ENCODE data around the gene CENPVL2.
"Not testable (repeated sequence)": the region's sequence is repeated elsewhere in the genome, so short reads cannot be mapped to it uniquely, and the experiment has no call there.

CENPVL2 gene

DNA sequence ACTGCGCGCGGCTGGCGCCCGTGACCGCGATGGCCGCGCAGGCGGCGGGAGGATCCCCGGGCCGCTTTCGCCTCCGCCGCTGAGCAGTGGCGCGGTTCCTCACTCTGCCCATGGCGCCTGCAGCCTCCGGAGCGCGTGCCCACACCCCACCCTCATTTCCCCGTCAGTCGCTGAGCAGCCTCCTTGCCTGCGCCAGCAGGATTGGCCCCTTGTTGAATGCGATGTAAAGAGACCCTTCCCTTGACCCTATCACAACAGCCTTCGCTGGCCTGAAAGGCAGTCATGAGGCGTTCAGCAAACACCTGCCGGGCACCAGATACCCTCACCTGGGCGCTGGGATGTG lies at the start of gene CENPVL2:
Gene CENPVL2, minus strand, starts transcription at position 112 of the 343 bp plus-strand sequence. Its CDS starts 0 bp downstream, at position 112.
- not testable (repeated sequence) for DNase-seq

DNA sequence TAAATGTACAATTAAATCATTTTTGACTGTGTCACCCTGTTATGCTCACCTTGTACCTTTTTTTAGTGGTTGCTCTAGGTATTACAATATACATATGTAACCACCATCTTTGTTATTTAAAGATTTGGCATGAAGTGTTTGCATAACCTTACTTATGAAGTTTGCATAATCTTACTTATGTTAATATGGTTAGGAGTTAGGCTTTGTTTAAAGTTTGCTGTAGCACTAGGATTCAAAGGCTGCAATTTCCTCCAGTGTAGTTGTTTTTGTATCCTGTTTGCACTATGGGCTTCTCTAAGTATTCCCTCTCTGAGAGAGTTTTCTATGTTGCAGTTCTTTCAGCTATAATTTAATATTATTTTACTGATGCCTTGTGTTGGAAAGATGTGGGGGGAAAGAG lies 45.6 kb upstream of the CENPVL2 start:
- DNase-seq = no peak

DNA sequence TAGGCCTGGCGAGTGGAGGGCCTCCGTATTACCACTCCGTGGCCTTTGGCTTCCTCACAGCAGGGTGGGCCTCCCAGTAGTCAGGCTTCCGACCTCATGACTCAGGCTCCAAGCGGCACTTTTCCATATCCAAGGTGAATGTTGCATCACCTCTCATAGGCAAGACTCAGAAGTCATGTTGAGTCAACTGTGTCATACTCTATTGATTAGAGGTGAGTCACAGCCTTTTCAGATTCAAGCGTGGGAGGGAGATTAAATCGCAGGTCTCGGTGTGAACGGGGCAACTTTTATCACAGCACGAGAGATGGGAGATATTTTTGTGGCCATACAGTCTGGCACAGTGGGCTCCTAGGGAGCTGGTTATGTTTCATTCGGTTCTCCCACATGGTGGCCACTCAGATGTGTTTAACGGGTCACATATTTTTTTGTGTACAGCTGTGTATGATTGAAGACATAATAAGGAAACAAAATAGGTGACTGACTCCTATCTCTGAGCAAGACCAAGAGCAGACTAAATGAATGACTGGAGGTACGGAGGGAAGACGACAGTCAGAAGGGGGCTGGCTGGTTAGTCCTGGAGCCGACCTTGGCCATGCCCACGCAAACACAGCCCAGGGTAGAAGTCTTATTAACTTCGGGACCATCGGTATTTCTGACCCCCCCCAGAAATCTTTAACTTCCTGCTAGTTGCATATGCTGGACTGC lies 30.5 kb upstream of the CENPVL2 start:
- not testable (repeated sequence) for DNase-seq

DNA sequence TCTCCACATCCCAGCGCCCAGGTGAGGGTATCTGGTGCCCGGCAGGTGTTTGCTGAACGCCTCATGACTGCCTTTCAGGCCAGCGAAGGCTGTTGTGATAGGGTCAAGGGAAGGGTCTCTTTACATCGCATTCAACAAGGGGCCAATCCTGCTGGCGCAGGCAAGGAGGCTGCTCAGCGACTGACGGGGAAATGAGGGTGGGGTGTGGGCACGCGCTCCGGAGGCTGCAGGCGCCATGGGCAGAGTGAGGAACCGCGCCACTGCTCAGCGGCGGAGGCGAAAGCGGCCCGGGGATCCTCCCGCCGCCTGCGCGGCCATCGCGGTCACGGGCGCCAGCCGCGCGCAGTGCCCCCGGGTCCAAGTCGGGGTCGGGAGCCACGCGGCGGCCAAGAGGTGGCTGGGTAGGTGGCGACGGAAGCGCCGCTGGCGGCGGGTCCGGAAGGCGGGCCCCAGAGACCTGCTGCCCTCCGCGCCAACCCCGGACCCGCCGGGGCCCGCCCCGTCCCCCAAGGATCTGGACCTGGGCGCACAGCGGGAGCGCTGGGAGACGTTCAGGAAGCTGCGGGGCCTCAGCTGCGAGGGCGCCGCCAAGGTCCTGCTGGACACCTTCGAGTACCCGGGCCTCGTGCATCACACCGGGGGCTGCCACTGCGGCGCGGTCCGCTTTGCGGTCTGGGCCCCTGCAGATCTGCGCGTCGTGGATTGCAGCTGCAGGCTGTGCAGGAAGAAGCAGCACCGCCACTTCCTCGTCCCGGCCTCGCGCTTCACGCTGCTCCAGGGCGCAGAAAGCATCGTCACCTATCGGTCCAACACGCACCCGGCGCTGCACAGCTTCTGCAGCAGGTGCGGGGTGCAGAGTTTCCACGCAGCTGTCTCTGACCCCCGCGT lies 27.9 kb upstream of the CENPVL2 start, which contains the start of gene CENPVL1:
Gene CENPVL1, plus strand, starts transcription at position 236 of the 888 bp plus-strand sequence. Its CDS starts 0 bp downstream, at position 236.
- not testable (repeated sequence) for DNase-seq

DNA sequence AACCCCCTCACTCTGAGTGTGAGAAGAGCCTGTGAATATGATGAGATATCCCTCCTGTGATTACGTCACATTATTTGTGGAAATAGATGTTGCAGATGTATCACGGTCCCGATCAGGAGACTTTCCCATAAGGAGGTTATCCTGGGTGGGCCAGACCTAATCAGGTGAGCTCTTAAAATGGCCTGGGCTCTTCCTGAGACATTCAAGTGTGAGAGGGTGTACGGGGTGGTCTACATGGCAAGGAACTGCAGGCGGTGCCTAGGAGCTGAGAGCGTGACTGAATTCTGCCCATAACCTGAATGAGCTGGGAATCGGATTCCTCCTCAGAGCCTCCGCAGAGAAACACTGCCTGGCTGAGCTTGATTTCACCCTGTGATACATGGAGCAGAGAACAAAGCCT lies 14.8 kb upstream of the CENPVL2 start:
- no peak for DNase-seq

DNA sequence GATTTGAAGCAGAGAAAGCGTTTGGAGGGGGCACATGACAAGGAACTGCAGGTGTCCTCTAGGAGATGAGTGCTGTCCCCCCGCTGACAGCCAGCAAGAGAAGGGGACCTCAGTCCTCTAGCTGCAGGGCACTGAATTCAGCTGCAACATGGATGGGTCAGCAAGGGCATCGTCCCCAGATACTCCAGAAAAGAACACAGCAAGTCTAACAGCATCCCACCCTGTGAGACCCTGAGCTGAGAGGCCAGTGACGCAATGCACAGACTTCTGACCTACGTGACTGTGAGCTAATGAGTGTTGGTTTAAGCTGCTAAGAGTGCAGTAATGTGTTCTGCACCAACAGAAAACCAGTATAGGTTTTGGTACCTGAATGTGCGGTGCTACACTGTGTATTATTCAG lies 11.6 kb upstream of the CENPVL2 start:
- DNase-seq = no peak

DNA sequence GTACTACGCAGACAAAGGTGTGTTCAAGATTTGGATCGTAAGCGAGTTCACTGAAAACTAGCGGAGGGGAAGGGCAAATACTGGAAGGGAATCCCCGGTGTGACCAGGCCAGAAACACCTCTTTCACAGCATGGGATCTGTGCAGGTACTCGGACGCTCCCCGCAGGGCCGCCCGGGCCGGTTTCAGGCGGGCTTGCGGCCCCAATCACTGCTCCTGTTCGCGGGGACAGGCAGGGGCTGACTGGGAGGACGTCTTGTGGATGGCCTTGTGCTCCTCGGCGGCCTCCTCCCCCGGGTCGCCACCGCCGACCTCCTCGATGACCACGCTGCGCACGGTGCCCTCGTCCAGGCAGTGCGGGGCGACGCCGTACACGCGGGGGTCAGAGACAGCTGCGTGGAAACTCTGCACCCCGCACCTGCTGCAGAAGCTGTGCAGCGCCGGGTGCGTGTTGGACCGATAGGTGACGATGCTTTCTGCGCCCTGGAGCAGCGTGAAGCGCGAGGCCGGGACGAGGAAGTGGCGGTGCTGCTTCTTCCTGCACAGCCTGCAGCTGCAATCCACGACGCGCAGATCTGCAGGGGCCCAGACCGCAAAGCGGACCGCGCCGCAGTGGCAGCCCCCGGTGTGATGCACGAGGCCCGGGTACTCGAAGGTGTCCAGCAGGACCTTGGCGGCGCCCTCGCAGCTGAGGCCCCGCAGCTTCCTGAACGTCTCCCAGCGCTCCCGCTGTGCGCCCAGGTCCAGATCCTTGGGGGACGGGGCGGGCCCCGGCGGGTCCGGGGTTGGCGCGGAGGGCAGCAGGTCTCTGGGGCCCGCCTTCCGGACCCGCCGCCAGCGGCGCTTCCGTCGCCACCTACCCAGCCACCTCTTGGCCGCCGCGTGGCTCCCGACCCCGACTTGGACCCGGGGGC lies 567 bp downstream of the CENPVL2 start:
- DNase-seq = not testable (repeated sequence)

DNA sequence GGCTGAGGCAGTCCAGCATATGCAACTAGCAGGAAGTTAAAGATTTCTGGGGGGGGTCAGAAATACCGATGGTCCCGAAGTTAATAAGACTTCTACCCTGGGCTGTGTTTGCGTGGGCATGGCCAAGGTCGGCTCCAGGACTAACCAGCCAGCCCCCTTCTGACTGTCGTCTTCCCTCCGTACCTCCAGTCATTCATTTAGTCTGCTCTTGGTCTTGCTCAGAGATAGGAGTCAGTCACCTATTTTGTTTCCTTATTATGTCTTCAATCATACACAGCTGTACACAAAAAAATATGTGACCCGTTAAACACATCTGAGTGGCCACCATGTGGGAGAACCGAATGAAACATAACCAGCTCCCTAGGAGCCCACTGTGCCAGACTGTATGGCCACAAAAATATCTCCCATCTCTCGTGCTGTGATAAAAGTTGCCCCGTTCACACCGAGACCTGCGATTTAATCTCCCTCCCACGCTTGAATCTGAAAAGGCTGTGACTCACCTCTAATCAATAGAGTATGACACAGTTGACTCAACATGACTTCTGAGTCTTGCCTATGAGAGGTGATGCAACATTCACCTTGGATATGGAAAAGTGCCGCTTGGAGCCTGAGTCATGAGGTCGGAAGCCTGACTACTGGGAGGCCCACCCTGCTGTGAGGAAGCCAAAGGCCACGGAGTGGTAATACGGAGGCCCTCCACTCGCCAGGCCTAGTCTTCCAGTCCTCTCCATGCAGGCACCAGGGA lies 2.8 kb downstream of the CENPVL2 start:
- DNase-seq = not testable (repeated sequence)

DNA sequence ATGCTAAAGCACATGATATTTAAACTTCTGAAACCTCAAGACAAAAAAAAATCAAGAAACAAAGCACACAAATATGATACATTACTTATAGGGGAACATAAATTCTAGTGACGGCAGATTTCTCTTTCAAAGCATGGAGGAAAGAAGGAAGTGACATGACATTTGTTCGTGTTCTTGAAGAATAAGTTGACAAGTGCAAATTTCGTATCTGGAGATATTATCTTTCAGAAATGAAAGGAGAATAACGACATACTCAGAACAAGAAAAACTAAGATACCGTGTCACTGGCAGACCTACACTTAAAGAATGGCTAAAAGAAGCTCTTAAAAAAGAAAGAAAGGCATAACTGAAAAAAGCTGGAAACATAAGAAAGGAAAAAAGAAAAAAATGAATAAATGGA lies 16.6 kb downstream of the CENPVL2 start:
- no peak for DNase-seq

DNA sequence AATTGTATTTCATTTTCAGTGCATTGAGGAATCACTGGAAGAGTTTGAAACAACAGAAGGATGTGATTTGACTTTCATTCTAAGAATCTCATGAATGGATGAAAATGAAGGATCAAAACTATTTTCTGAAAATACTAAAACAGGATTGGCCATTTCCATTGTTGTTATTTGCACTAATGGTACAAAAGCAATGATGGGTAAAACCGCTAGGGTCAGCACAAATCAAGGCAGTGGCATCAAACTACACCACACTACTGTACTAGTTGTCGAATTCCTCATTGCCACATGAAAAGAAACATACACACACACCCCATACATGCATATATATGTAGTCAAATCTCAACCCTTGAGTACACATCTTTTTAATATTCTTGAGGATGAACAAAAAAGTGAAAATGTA lies 39.3 kb downstream of the CENPVL2 start:
- DNase-seq = no peak

DNA sequence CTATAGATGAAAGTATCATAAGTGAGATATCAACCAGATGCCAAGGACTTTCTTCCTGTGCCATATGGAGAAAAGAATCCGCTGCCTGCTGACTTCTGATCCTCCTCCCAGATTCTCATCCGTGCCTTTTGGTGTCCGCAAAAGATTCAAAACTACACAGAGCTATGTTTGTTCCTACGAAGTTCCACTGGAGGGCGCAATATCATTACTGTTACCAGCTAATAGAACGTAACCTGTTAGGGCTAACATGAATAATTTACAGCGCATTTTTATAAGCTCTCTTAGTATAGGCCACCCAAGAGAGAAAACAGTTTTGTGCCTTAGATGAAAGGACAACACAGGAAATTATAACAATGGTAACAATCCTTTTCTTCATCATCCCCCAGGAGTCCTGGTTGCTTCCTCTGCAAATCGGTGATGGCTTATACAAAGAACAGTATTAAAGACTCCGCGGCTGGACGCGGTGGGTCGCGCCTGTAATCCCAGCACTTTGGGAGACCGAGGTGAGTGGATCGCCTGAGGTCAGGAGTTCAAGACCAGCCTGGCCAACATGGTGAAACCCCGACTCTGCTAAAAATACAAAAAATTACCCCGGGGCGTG lies 41.1 kb downstream of the CENPVL2 start:
- peak; percentile 20 to 42 for DNase-seq

DNA sequence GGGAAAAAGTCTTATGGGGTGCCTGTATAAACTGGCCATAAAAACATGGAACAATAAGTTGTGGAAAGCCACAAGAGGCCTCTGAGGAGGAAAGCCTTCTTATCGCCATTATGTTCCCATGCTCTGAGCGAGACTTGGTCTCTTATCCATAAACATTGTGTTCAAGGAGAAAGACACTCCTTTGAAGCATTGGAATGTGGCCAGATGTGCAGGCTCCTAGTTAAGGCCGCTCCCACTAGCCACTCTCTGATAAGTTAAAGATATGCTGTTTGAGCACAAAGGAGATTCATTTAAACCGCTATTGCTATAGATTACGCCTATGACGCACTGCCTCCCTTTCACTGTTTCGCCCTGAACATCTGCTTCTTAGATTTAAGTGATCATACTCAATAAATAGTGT lies 46.1 kb downstream of the CENPVL2 start:
- not testable (repeated sequence) for DNase-seq

Measured in NCI-H1930 (cell line).